ENCODE results near the gene COL4A2. TPM values are rescaled to one million over a fixed set of nuclear protein-coding genes. Genes with fewer than 3 reads are reported as not detected.

Gene COL4A2
- total RNA-seq, 1 donor from 2014 or later, result 1,465 TPM

- peak; percentile 97 for DNase-seq (ENCODE audit: low read depth)
Measured at GRCh38 chr13:110419381-110419791, 112.3 kb downstream of the COL4A2 start.

- no peak for DNase-seq (ENCODE audit: low read depth)
Measured at GRCh38 chr13:110419946-110420345, 112.9 kb downstream of the COL4A2 start.

GRCh38 chr13:110420626-110421025 is 113.5 kb downstream of the COL4A2 start:
- no peak for DNase-seq (ENCODE audit: low read depth)

- DNase-seq (ENCODE audit: low read depth), result no peak
Measured at GRCh38 chr13:110421061-110421460, 114.0 kb downstream of the COL4A2 start.

GRCh38 chr13:110421696-110422385 is 114.8 kb downstream of the COL4A2 start:
- peak; percentile 67 for DNase-seq (ENCODE audit: low read depth)

- DNase-seq (ENCODE audit: low read depth), result peak; percentile 92
Measured at GRCh38 chr13:110422913-110423688, 116.0 kb downstream of the COL4A2 start.

- no peak for DNase-seq (ENCODE audit: low read depth)
Measured at GRCh38 chr13:110423689-110424302, 116.7 kb downstream of the COL4A2 start.

GRCh38 chr13:110424569-110425443 is 117.7 kb downstream of the COL4A2 start:
- no peak for DNase-seq (ENCODE audit: low read depth)

GRCh38 chr13:110425444-110425780 is 118.3 kb downstream of the COL4A2 start:
- peak; percentile 55 for DNase-seq (ENCODE audit: low read depth)

GRCh38 chr13:110426735-110427134 is 119.7 kb downstream of the COL4A2 start:
- no peak for DNase-seq (ENCODE audit: low read depth)

GRCh38 chr13:110428313-110428712 is 121.2 kb downstream of the COL4A2 start:
- no peak for DNase-seq (ENCODE audit: low read depth)

- DNase-seq (ENCODE audit: low read depth), result no peak
Measured at GRCh38 chr13:110430391-110431336, 123.6 kb downstream of the COL4A2 start.

- DNase-seq (ENCODE audit: low read depth), result no peak
Measured at GRCh38 chr13:110431425-110432294, 124.6 kb downstream of the COL4A2 start.

GRCh38 chr13:110432522-110432921 is 125.4 kb downstream of the COL4A2 start:
- no peak for DNase-seq (ENCODE audit: low read depth)

- DNase-seq (ENCODE audit: low read depth), result no peak
Measured at GRCh38 chr13:110433014-110433413, 125.9 kb downstream of the COL4A2 start.

GRCh38 chr13:110434629-110435028 is 127.5 kb downstream of the COL4A2 start:
- DNase-seq (ENCODE audit: low read depth), result no peak

- no peak for DNase-seq (ENCODE audit: low read depth)
Measured at GRCh38 chr13:110435331-110435730, 128.2 kb downstream of the COL4A2 start.

- DNase-seq (ENCODE audit: low read depth), result no peak
Measured at GRCh38 chr13:110436276-110436675, 129.2 kb downstream of the COL4A2 start.

- no peak for DNase-seq (ENCODE audit: low read depth)
Measured at GRCh38 chr13:110436786-110437370, 129.8 kb downstream of the COL4A2 start.

Measured in renal cortical epithelial cell (primary cell).